HG03025 (cell line): Measurements from ENCODE around the gene YWHAB.
"Not testable (repeated sequence)": the region's sequence is repeated elsewhere in the genome, so short reads cannot be mapped to it uniquely, and the experiment has no call there.

Source experiments
- ATAC-seq: cut with Tn5 transposase; IDR thresholded peaks from one replicate; pipeline ENCODE4 v1.9.1; 2021; ENCODE audit warnings: mild to moderate bottlenecking, moderate library complexity; ENCODE audit not compliant: unreplicated experiment, low FRiP score

YWHAB gene

GRCh38 chr20:44864493-44864892 lies 21.0 kb upstream of the YWHAB start:
- ATAC-seq, result not testable (repeated sequence)

GRCh38 chr20:44866703-44867335 lies 18.7 kb upstream of the YWHAB start:
- ATAC-seq, result no peak

DNA sequence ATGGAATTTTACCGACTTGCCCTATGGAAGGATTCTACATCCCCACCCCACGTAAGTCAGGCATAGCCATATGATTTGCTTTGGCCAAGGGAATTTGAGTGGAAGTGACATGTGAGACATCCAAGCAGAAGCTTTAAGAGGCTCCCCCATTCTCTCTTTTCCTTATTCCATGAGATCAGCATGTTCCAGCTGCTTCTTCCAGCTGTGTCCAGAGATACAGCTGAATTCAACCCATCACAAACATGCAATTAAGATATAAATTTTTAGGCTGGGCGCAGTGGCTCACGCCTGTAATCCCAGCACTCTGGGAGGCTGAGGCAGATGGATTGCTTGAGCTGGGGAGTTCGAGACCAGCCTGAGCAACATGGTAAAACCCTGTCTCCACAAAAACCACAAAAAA lies 16.0 kb upstream of the YWHAB start:
- ATAC-seq, result no peak

GRCh38 chr20:44882360-44882759 lies 3.1 kb upstream of the YWHAB start:
- ATAC-seq, result not testable (repeated sequence)

DNA sequence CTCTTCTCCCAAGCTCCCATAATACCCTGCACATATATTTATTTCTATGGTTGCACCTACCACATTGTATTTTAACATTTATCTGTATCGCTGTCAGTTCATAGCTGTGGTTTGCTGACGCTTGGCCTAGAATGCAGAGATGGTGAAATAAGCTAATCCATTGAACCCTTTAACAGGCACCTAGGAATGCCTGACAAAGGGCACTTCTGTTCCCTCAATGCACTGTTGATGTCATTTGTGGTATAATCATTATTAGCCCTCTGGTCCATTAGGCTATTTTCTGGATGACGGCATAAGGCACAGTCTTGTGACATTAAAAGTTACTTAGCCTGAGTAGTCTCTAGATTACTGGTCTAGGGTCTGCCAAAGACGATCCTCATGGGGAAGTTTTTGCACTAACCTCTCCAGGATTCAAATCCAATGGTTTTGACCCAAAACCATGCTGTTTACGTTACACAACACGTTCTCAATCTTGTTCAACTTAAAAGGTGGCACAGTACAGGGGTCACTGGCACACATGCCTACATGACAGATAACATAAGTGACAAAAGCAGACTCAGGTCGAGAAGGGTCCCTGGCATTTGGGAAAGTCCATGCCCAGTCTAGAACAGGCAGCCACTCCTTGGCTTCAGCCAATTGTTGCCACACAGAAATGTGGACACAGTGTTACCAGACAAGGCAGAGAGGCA lies 2.1 kb upstream of the YWHAB start:
- no peak for ATAC-seq

GRCh38 chr20:44884907-44885391 lies 556 bp upstream of the YWHAB start:
- no peak for ATAC-seq

GRCh38 chr20:44886266-44886651 lies 754 bp downstream of the YWHAB start:
- peak; percentile 0 for ATAC-seq

DNA sequence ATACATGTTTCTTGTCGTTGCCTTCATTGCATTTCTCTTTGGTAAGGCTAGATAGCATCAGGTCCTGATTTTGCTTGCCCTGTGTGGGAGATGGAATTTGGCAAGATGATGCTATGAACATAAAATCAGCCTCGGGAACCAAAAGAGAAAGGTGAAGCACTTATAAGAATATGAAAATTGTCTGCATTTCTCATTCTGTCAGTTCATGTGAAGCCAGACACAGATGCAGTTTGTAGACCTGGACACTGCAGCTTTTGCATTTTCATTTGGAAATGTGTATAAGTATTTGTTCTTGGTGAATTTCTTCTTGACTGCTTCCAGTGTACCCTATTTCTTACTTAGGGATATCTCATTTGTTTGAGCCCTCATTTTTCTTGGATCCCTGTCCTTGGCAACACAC lies 1.3 kb downstream of the YWHAB start:
- no peak for ATAC-seq

DNA sequence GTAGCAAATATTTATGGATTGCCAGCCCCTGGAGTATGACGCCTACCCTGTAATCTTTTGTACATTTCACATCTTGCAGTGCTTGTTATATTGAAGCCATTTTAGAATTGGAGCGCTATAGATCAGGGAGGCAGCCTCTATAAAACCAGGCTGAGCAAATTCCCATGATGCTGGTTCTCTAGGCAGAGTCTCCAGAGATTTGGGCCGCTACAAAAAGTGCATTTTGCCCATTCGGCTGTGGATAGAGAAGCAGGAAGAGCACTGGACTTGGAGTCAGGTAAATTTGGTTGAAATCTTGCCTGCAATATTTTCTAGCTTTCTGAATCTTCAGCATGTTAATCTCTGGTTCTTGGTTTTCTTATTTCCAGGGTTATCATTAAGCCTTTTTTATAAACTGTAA lies 2.0 kb downstream of the YWHAB start:
- no peak for ATAC-seq

GRCh38 chr20:44888226-44889103 lies 3.0 kb downstream of the YWHAB start:
- no peak for ATAC-seq

GRCh38 chr20:44891826-44892225 lies 6.3 kb downstream of the YWHAB start:
- no peak for ATAC-seq

DNA sequence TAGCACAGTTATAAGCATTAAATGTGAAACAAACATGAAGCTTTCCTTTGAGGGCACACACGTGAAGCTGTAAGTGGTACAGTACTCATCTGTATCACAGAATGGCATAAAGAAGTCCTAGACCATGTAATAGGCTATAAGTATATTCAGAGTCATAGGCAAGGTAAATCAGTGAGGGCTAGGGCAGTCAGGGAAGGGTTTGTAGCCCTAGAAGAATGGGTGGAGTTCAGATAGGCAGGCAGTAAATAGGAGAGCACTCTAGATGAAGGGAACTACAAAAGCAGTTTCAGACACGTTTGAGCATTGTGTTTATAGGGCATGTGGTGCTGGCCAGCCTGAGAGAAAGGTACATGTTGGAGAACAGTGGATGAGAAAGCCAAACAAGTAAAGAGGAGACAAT lies 9.5 kb downstream of the YWHAB start:
- no peak for ATAC-seq

GRCh38 chr20:44896583-44896982 lies 11.1 kb downstream of the YWHAB start:
- no peak for ATAC-seq

GRCh38 chr20:44897133-44897532 lies 11.6 kb downstream of the YWHAB start:
- no peak for ATAC-seq

- ATAC-seq, result no peak
Observed at GRCh38 chr20:44900231-44900854, 14.8 kb downstream of the YWHAB start.

- ATAC-seq, result no peak
Observed at GRCh38 chr20:44901974-44902373, 16.5 kb downstream of the YWHAB start.

DNA sequence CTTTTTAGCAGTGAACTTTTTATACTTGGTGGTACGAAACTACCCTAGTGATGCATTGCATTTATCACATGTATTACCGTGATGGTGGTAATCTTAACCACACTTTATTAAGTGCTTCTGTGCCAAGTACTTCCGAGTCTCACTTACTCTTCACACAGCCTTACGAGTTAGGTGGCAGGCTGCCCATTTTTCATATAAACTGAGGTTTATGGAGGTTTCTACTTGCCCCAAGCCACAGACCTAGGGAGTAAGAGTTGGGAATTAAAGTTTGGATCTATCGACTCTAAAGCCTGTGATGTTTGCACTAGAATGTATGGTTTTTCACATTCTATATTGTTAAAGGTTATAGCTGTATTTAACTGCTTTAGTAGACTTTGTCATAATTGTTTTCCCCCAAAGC lies 18.9 kb downstream of the YWHAB start:
- ATAC-seq, result no peak

- no peak for ATAC-seq
Observed at GRCh38 chr20:44908987-44909871, 23.7 kb downstream of the YWHAB start.

DNA sequence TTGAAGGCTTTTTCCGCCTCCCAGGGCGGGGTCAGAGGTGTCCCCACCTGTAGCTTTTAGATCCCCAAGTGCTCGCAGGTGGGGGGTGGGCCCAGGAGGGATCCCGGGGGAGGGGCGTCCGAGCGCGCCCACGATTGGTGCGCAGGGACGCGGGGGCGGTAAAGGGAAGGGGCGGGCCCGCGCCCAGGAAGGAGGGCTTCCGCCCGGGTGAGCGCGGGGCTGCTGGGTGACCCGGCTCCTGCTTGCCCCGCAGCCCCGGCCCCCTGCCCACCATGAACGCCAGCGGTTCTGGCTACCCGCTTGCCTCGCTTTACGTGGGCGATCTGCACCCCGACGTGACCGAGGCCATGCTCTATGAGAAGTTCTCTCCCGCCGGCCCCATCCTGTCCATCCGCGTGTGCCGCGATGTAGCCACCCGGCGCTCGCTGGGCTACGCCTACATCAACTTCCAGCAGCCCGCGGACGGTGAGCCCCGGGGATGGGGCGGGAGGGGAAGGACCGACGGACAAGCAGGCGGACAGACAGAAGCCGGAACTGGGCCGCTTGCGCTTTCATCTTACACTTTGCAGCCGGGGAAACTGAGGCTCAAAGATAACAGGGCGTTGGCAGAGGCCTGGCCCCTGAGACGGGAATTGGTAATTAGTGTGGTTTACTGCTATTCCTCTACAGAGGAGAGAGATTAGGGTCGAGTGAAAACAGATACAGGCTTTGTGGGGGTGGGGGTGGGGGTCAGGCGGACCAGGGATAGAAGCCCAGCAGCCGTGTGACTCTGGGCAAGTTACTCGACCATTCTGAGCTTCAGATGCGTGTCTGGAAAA lies 24.6 kb downstream of the YWHAB start, which contains the start of gene PABPC1L:
Gene PABPC1L, plus strand, starts transcription at position 189 of the 818 bp plus-strand sequence. Its CDS starts 84 bp downstream, at position 273.
- peak; percentile 58 for ATAC-seq
